Neutrophil (primary cell): ENCODE data around the gene ZNF554.
"Not testable (repeated sequence)": the region's sequence is repeated elsewhere in the genome, so short reads cannot be mapped to it uniquely, and the experiment has no call there.

ENCODE experiments used
- H3K27ac ChIP-seq: fragments of 200-600 bp; sonication (generic); 2 replicates; pipeline ENCODE4 v1.5.1; 2016; ENCODE audit warnings: mild to moderate bottlenecking, moderate library complexity
- H3K27me3 ChIP-seq: fragments of 200-600 bp; sonication (generic); 2 replicates; pipeline ENCODE4 v1.6.0; 2016; ENCODE audit warnings: mild to moderate bottlenecking
- H3K36me3 ChIP-seq: fragments of 200-600 bp; sonication (generic); 2 replicates; pipeline ENCODE4 v1.5.1; 2017
- H3K4me1 ChIP-seq, 2 experiments: fragments of 200-600 bp in 1 of 2; sonication (generic) in 1 of 2; 1 replicate in 1 of 2; 2 replicates in 1 of 2; pipeline versions ENCODE4 v1.5.1 to v1.6.1; 2013 to 2016; ENCODE audit warnings: low read depth in 1 of 2, low read length in 1 of 2, mild to moderate bottlenecking in 1 of 2, moderate library complexity in 1 of 2; ENCODE audit not compliant: control insufficient read depth in 1 of 2, insufficient read depth in 1 of 2
- H3K4me3 ChIP-seq, 2 experiments: fragments of 200-600 bp in 1 of 2; sonication (generic) in 1 of 2; 1 replicate in 1 of 2; 2 replicates in 1 of 2; pipeline ENCODE4 v1.5.1; 2013 to 2016; ENCODE audit warnings: low read depth in 1 of 2, low read length in 1 of 2, mild to moderate bottlenecking in 1 of 2, moderate library complexity in 1 of 2
- H3K9me3 ChIP-seq: fragments of 200-600 bp; sonication (generic); 2 replicates; pipeline ENCODE4 v1.5.1; 2016
- CTCF ChIP-seq: fragments of 200-600 bp; sonication (generic); IDR thresholded peaks from 2 replicates; pipeline ENCODE4 v1.5.1; 2016; ENCODE audit warnings: antibody characterized with exemption

The ZNF554 gene

GRCh38 chr19:2866495-2867024 lies 46.9 kb downstream of the ZNF554 start:
- no peak for TF ChIP-seq CTCF
- H3K9me3 ChIP-seq, result no peaks in the 10 kb centered on the region
- H3K4me1 ChIP-seq, result no peaks in the 10 kb centered on the region
- H3K4me3 ChIP-seq, result no peak overlapping the region
- no peaks in the 10 kb centered on the region for H3K27me3 ChIP-seq
- H3K27ac ChIP-seq, result no peak overlapping the region
- no peaks in the 10 kb centered on the region for H3K36me3 ChIP-seq

DNA sequence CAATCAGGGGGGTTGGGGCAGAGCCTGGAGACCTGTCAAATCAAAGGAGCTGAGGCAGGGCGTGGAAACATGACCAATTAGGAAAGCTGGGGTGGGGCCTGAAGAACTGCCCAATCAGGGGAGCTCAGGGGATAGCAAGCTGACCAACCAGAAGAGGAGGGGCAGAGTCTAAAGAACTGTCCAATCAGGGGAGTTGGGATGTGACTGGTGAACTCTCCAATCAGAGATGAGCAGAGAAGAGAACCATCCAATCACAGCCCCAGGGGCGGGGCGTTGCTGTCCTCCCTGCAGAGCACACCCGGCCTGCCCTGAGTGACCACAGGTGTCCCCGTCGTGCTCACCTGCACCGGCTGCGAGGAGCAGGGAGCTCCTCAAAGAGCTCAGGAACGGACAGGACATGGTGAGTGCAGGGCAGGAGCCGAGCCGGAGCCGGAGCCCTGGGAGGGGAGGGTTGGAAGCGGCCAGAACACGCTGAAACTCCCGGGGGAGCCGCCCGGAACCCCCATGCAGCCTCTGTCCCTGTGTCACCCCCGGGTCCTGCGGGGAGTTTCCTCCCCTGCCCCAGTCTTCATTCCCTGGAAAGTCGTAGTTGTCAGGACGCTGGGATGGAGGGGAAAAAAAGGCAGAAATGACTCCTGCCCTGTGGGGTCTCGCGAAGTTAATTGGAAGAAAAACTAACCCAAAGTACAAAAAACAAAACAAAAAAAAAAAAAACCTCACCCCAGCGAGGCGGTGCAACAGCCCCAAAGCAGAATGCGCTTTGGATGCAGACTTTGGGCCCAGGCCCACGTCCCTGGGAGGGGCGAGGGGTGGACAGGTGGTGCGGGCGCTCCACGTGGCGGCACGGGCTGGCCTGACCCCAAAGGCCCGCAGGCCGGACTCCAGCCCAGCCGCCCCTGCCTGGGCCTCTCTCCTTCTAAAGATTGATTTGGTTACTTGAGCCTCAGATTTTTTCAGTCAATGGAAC lies 47.6 kb downstream of the ZNF554 start, which contains the start of gene ZNF556:
TSS of gene ZNF556 (plus strand) at position 311 of the 967 bp plus-strand sequence. CDS start at position 398, 87 bp downstream.
- Histone ChIP-seq H3K27me3 (no peaks in the 10 kb centered on the region), H3K9me3 (no peaks in the 10 kb centered on the region), H3K36me3 (no peaks in the 10 kb centered on the region), H3K4me3 (no peak within 1 kb of the TSS), H3K4me1 (no peaks in the 10 kb centered on the region), H3K27ac (no peak within 1 kb of the TSS)
- no peak for TF ChIP-seq CTCF

- Histone ChIP-seq H3K27me3 (no peaks in the 10 kb centered on the region), H3K36me3 (no peaks in the 10 kb centered on the region), H3K4me3 (no peak overlapping the region), H3K27ac (no peak overlapping the region), H3K4me1 (peaks cover 4% of the 10 kb centered on the region in 2 experiments), H3K9me3 (no peaks in the 10 kb centered on the region)
- no peak for TF ChIP-seq CTCF
Measured at GRCh38 chr19:2869618-2870017, 50.0 kb downstream of the ZNF554 start.

DNA sequence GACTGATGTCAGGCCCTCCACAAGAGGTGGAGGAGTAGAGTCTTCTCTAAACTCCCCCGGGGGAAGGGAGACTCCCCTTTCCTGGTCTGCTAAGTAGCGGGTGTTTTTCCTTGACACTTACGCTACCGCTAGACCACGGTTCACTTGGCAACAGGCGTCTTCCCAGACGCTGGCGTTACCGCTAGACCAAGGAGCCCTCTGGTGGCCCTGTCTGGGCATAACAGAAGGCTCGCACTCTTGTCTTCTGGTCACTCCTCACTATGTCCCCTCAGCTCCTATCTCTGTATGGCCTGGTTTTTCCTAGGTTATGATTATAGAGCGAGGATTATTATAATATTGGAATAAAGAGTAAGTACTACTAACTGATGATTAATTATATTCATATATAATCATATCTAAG lies 52.5 kb downstream of the ZNF554 start:
- not testable (repeated sequence) for H3K27me3 ChIP-seq, H3K36me3 ChIP-seq, H3K27ac ChIP-seq, H3K4me1 ChIP-seq, H3K4me3 ChIP-seq
- peaks cover 12% of the 10 kb centered on the region for H3K9me3 ChIP-seq

DNA sequence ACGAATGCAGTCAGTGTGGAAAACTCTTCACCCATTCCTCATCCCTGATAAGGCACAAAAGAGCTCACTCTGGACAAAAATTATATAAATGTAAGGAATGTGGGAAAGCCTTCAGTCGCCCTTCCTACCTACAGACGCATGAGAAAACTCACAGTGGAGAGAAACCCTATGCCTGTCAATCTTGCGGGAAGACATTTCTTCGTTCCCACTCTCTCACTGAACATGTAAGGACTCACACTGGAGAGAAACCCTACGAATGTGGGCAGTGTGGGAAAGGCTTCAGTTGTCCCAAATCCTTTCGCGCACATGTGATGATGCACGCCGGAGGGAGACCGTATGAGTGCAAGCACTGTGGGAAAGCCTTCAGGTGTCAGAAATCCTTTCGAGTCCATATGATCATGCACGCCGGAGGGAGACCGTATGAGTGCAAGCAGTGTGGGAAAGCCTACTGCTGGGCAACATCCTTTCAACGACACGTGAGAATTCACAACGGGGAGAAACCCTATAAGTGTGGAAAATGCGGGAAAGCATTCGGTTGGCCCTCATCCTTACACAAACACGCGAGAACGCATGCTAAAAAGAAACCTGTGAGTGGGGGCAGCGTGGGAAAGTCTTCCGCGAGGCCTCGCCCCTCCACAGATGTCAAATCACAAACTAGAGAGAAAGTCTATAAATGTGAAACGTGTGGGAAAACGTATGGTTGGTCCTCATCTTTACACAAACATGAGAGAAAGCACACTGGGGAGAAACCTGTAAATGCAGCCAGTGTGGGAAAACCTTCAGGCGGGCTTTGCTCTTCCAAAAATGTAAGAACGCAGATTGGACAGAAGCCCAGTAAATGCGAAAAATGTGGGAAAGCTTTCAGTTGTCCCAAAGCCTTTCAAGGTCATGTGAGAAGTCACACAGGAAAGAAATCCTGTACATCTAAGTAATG lies 58.0 kb downstream of the ZNF554 start:
- Histone ChIP-seq H3K9me3 (peaks cover 22% of the 10 kb centered on the region), H3K4me3 (no peak overlapping the region), H3K27ac (no peak overlapping the region), H3K4me1 (peaks cover 4% of the 10 kb centered on the region in 2 experiments), H3K36me3 (no peaks in the 10 kb centered on the region), H3K27me3 (no peaks in the 10 kb centered on the region)
- no peak for TF ChIP-seq CTCF
